Measurements from ENCODE around the gene RIPOR3. TPM values are rescaled to one million over a fixed set of nuclear protein-coding genes. Genes with fewer than 3 reads are reported as not detected.

Gene RIPOR3
- total RNA-seq, 2 donors from 2014 or later = 0.46 to 1.4 TPM

DNA sequence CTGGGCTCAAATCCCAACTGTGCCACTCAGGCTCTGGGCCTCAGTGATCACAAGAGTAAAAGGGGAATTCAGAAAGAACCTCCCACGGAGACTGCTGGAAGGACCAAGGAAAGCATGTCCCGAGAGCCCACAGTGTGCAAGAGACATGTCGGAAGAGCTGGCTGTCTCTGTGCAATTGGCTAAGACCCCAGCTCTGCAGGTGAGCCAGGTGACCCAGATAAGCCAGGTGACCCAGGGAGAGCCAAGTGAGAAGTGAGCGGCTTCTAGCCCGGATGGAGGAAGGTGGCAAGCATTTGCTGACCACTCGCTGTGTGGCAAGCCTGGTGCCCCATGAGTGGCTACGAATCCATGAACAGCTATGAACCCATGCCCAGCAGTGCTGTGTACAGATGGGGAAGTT is 59.1 kb downstream of the RIPOR3 start:
- H3K9me3 ChIP-seq (ENCODE audit: control insufficient read depth, low read length) = no peaks in the 10 kb centered on the region
- Mint-ChIP-seq H3K4me3 (no peak overlapping the region), H3K9me3 (no peaks in the 10 kb centered on the region), H3K36me3 (ENCODE audit: low read depth) (no peaks in the 10 kb centered on the region), H3K27me3 (ENCODE audit: insufficient read depth) (peaks cover 5% of the 10 kb centered on the region), H3K27ac (no peak overlapping the region), H3K4me1 (peaks cover 23% of the 10 kb centered on the region)
- WGBS, 2 experiments (ENCODE audit: insufficient coverage in 1 of 2, insufficient read length in 1 of 2) = 93 to 94% methylated on average over 6 to 7 of the region's 7 CpGs
- no peaks in the 10 kb centered on the region for H3K27me3 ChIP-seq (ENCODE audit: control insufficient read depth, insufficient read depth, low read length, poor library complexity, severe bottlenecking)
- no peaks in the 10 kb centered on the region for H3K36me3 ChIP-seq (ENCODE audit: control insufficient read depth, insufficient read depth, low read length)
- TF ChIP-seq, protein P1, sequence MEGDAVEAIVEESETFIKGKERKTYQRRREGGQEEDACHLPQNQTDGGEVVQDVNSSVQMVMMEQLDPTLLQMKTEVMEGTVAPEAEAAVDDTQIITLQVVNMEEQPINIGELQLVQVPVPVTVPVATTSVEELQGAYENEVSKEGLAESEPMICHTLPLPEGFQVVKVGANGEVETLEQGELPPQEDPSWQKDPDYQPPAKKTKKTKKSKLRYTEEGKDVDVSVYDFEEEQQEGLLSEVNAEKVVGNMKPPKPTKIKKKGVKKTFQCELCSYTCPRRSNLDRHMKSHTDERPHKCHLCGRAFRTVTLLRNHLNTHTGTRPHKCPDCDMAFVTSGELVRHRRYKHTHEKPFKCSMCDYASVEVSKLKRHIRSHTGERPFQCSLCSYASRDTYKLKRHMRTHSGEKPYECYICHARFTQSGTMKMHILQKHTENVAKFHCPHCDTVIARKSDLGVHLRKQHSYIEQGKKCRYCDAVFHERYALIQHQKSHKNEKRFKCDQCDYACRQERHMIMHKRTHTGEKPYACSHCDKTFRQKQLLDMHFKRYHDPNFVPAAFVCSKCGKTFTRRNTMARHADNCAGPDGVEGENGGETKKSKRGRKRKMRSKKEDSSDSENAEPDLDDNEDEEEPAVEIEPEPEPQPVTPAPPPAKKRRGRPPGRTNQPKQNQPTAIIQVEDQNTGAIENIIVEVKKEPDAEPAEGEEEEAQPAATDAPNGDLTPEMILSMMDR (conservative IDR thresholded peaks at IDR 0.05) = no peak
- H3K9ac ChIP-seq (ENCODE audit: extremely low read depth, low read length, poor library complexity, severe bottlenecking) = no peak overlapping the region
- DNase-seq = no peak
- H3K4me3 ChIP-seq (ENCODE audit: low read length) = no peak overlapping the region
- H3K4me1 ChIP-seq (ENCODE audit: control insufficient read depth, insufficient read depth, low read length) = peaks cover 14% of the 10 kb centered on the region
- H3K27ac ChIP-seq (ENCODE audit: low read depth, low read length) = no peak overlapping the region

DNA sequence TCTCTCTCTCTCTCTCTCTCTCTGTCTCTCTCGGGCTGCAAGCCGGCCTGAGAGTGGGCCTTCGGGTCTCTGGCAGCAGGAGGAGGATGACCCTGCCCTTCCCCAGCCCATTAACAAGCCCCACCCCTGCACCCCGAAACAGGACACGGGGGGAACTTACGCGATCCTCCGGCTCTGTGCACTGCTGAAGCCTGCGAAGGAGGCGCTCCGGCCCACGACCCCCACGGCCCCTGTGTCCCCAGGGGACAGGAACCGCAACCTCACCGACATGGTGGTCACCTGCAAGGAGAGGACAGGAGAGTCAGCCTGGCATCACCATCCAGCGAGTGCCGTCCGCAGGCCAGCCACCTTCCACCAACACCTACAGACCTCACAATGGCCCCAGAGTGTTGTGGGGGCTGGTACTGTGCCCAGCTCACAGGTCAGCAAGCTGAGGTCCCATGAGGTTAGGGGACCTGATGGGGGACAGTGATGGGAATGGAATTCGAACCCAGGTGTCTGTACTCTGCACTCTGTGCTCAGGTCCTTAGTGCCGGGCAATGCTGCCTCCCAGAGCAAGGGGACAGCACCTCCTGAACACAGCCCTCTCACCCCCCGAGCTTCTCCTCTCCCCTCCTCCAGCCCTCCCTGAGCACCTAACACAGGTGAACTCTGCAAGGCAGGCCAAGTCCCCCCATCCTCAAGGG is 60.6 kb downstream of the RIPOR3 start:
- peaks cover 10% of the 10 kb centered on the region for H3K4me1 Mint-ChIP-seq
- H3K9ac ChIP-seq (ENCODE audit: extremely low read depth, low read length, poor library complexity, severe bottlenecking) = no peak overlapping the region
- H3K4me3 Mint-ChIP-seq = no peak overlapping the region
- TF ChIP-seq, protein P1 (conservative IDR thresholded peaks at IDR 0.05) = no peak
- H3K27me3 Mint-ChIP-seq (ENCODE audit: insufficient read depth) = peaks cover 5% of the 10 kb centered on the region
- no peak for DNase-seq
- no peak overlapping the region for H3K27ac Mint-ChIP-seq
- 92 to 100% methylated on average over 3 to 21 of the region's 21 CpGs for WGBS, 2 experiments (ENCODE audit: insufficient coverage in 1 of 2, insufficient read length in 1 of 2)
- no peaks in the 10 kb centered on the region for H3K36me3 Mint-ChIP-seq (ENCODE audit: low read depth)
- no peaks in the 10 kb centered on the region for H3K36me3 ChIP-seq (ENCODE audit: control insufficient read depth, insufficient read depth, low read length)
- no peaks in the 10 kb centered on the region for H3K9me3 ChIP-seq (ENCODE audit: control insufficient read depth, low read length)
- H3K9me3 Mint-ChIP-seq = no peaks in the 10 kb centered on the region
- H3K4me3 ChIP-seq (ENCODE audit: low read length) = no peak overlapping the region
- no peaks in the 10 kb centered on the region for H3K27me3 ChIP-seq (ENCODE audit: control insufficient read depth, insufficient read depth, low read length, poor library complexity, severe bottlenecking)
- peaks cover 8% of the 10 kb centered on the region for H3K4me1 ChIP-seq (ENCODE audit: control insufficient read depth, insufficient read depth, low read length)
- no peak overlapping the region for H3K27ac ChIP-seq (ENCODE audit: low read depth, low read length)

DNA sequence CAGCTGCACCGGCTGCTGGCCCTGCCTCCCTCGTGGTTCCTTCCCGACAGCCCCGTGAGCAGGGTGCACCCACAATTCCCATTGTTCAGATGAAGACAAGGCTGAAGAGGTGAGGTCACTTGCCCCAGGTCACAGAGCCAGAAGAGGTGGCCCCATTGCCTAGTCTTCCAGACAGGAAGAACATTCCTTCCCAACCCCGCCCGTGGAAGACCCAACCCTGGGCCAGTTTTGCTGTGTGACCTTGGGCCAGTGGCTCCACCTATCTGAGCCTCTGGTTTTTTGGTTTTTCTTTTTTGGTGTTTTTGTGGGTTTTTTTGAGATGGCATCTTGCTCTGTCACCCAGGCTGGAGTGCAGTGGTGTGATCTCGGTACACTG is 61.7 kb downstream of the RIPOR3 start:
- H3K9ac ChIP-seq (ENCODE audit: extremely low read depth, low read length, poor library complexity, severe bottlenecking) = no peak overlapping the region
- Mint-ChIP-seq H3K27ac (no peak overlapping the region), H3K9me3 (no peaks in the 10 kb centered on the region), H3K36me3 (ENCODE audit: low read depth) (no peaks in the 10 kb centered on the region), H3K27me3 (ENCODE audit: insufficient read depth) (peaks cover 3% of the 10 kb centered on the region), H3K4me1 (peaks cover 7% of the 10 kb centered on the region), H3K4me3 (no peak overlapping the region)
- H3K36me3 ChIP-seq (ENCODE audit: control insufficient read depth, insufficient read depth, low read length) = no peaks in the 10 kb centered on the region
- TF ChIP-seq, protein P1 (conservative IDR thresholded peaks at IDR 0.05) = no peak
- peaks cover 8% of the 10 kb centered on the region for H3K4me1 ChIP-seq (ENCODE audit: control insufficient read depth, insufficient read depth, low read length)
- no peaks in the 10 kb centered on the region for H3K9me3 ChIP-seq (ENCODE audit: control insufficient read depth, low read length)
- 83 to 94% methylated on average over 2 to 7 of the region's 7 CpGs for WGBS, 2 experiments (ENCODE audit: insufficient coverage in 1 of 2, insufficient read length in 1 of 2)
- no peak overlapping the region for H3K4me3 ChIP-seq (ENCODE audit: low read length)
- H3K27ac ChIP-seq (ENCODE audit: low read depth, low read length) = no peak overlapping the region
- DNase-seq = no peak
- H3K27me3 ChIP-seq (ENCODE audit: control insufficient read depth, insufficient read depth, low read length, poor library complexity, severe bottlenecking) = no peaks in the 10 kb centered on the region
